ENCODE results near the gene SPAG4.

Gene SPAG4

GRCh38 chr20:35660122-35660937, 44.7 kb downstream of the SPAG4 start:
- DNase-seq, result no peak

DNA sequence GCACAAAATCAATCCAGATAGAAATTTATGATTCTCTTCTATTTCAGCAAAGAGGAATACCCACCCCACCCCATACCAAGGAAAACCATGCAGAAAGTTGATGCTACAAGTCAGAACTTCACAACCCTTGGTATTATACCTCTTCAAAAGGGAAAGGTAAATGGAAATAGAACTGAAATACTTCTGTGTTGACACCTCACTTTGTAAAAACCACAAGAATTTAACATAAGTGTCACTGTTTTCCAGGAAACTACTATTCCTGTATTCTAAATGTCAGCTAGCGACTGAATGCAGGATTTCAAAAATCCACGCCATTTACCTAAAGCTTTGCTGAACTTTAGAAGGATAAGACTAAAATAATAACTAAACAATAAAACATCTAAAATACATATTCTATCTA, 45.4 kb downstream of the SPAG4 start:
- DNase-seq, result no peak

- DNase-seq, result no peak
Observed at GRCh38 chr20:35661908-35662307, 46.3 kb downstream of the SPAG4 start.

DNA sequence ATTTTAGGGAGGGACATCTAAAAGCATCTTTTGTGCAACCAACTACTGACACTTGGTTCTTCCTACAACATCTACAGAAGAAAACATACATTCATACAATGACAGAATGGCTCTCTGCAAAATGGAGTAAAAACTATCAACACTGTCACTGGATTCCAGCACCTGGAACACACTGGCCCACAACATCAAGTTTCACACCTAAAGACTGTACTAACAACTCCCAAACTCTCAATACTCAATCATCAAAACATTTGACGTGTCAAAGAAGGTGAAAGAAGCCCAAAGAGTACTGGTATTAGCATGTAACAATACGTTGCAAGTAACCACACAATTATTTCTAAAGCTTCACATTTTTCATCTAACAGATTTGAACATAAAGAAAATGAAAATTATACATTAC, 46.9 kb downstream of the SPAG4 start:
- no peak for DNase-seq

DNA sequence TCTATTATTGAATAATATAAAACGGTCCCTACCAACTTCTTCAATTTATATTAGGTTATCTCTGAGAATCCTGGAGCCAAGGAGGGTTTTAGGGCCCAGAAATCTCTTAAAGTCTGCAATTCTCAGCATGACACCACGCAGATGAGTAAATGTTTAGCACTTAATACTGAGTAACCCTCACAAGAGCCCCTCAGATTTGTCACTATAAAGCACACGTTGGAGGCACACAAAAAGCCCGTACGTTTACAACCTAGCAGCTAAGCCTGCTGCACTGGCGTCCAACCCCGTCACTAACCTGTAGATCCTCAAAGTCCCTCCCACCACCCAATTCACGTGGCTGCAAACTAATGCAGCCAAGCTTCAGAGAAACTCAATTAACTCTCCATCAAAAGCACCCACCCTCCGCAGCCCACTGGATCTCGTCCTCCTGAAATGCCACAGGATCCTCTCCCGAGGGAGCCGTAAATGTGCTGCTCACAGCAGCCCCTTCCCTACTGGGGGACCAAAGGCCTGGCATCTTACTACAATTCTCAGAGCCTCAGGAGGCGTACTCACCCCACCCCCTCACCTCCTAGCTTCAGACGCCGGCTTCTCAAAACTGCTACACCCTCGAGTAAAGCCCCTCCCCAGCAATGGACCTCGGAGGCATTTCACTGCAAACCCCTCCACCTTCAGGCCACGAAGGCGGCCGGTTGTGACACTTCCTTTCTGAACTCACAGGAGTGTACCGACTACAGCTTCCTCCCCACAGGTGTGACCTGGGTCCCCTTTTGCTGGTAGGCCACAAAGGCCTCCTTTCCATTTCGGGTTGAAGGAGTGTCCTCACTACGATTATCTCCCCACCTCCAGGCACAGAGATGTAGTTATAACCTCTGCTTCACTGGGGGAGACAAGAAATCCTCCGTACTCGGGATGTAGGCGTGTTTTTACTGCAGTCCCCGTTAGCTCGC, 48.2 kb downstream of the SPAG4 start:
- peak; percentile 34 to 60 (median 45) for DNase-seq

DNA sequence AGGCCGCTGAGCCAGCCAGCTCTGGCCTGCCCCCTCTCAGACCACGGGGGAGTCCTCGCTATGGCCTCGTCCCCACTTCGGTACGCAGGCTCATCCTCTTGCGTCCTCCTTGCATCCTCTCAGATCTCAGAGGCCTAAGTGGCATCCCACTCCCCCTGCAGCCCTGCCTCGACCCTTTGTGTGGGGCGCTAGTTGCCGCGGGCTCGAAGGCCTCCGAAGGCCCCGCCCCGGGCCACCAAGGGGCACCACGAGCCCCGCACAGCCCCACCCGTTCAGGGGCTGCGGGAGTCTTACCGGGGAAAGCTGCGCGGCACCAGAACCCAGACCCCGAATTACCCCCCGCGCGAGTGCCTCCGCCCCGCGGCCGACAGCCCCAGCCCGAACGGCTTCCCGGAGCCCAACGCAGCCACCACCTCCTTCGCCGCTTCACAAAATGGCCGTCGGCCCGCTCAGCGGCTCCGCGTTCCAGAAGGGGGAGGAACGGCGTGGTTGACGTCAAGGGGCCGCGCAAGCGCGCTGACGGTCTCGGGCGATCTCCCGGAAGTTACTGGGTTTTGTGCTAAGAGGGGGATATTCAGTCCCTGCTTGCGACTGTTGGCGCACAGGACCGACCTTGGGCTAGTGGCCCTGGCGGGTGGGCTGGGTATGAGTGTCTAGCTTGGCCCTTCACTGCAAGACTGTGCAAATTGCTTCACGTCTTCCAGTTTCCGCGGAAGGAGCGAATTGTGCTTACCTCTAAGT, 49.0 kb downstream of the SPAG4 start, which contains the start of the genes CPNE1 and RBM12:
CPNE1 (minus strand) TSS at position 435 of the 741 bp plus-strand sequence. CDS start 31,977 bp downstream, outside the sequence.
RBM12 (minus strand) TSS at position 435 of the 741 bp plus-strand sequence. CDS start 9,578 bp downstream, outside the sequence.
- DNase-seq, result peak; percentile 95 to 97 (median 96)

DNA sequence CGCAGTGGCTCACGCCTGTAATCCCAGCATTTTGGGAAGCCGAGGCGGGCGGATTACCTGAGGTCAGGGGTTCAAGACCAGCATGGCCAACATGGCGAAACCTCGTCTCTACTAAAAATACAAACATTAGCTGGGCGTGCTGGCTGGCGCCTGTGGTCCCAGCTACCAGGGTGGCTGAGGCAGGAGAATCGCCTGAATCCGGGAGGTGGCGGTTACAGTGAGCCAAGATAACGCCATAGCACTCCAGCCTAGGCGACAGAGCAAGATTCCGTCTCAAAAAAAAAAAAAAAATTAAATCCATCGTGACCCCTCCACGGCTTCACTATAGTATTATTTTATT, 50.3 kb downstream of the SPAG4 start:
- no peak for DNase-seq

DNA sequence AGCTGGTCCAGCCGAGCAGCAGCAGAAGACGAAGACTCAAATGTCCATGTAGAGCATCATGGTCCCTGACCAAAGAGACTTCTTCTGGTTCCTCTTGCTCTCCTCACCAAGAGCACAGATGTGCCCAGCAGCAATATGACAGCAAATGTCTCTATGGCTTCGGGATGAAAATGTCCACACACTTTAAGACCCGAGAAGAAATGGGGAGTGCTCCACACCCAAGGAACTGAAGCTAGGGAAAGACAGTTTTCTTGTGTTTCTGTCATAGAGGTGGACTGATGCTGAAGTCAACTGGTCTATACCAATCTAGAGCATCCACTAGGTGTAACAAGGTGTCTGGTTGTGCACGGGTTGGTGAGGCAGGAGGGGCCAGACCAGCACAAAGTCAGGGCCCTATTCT, 53.6 kb downstream of the SPAG4 start:
- no peak for DNase-seq

DNA sequence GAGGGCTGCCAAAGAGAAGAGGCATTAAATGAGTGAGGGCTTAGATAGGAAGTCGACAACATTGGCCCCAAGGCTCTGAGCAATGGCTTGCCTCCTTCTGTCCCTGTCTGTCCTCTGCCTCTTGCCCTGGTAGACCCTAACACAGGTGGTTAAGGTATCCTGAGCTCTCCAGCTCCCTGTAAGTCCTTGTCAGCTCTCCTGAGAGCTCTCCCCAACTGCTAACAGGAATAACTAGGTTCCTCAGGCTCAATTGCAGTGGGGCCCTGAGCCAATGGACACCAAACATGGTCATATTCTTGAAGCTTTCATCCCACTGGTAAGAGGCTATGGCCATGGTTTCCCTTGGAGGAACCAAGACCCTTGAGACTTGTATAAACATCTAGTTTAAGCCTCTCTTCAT, 54.1 kb downstream of the SPAG4 start:
- no peak for DNase-seq

All from suppressor macrophage (primary cell).